ENCODE measurements around the gene ADAMTS17.

- TF ChIP-seq CTCF (IDR thresholded peaks at IDR 0.05) (no peak), EZH2 (IDR thresholded peaks at IDR 0.05) (no peak)
Measured at GRCh38 chr15:100244796-100245486, 96.8 kb downstream of the ADAMTS17 start.

All from neural progenitor cell (in vitro differentiated cells).